Gastrocnemius medialis (tissue), 4 donors: ENCODE data around the gene CEND1. TPM values are rescaled to one million over a fixed set of nuclear protein-coding genes. Genes with fewer than 3 reads are reported as not detected.

Source experiments
- ATAC-seq, 2 donors: fragments of 150-250 bp; one replicate each; pipeline ENCODE4 v1.9.1; 2016
- DNase-seq, 2 donors: peaks; one replicate each; pipeline ENCODE4 v3.0.0-alpha.2; 2019
- H3K27ac ChIP-seq, 4 donors: fragments of 200-600 bp; sonication (generic); 1 replicate in 1 of 4; 2 replicates in 3 of 4; pipeline ENCODE4 v1.5.1; 2016 to 2018; ENCODE audit warnings: mild to moderate bottlenecking in 2 of 4, moderate library complexity in 1 of 4
- H3K27me3 ChIP-seq, 3 donors: fragments of 200-600 bp; sonication (generic) in 2 of 3; 1 replicate in 1 of 3; 2 replicates in 2 of 3; pipeline versions ENCODE4 v1.5.1 to v1.6.0; 2016 to 2019; ENCODE audit warnings: mild to moderate bottlenecking in 1 of 3, moderate library complexity in 1 of 3
- H3K36me3 ChIP-seq, 2 donors: fragments of 200-600 bp; sonication (generic) in 1 of 2; one replicate each; pipeline ENCODE4 v1.5.1; 2017 to 2018
- H3K4me1 ChIP-seq, 2 donors: fragments of 200-600 bp; sonication (generic) in 1 of 2; one replicate each; pipeline ENCODE4 v1.5.1; 2016 to 2017; ENCODE audit warnings: mild to moderate bottlenecking in 2 of 2
- H3K4me3 ChIP-seq, 4 donors: fragments of 200-600 bp; sonication (generic) in 3 of 4; 1 replicate in 1 of 4; 2 replicates in 3 of 4; pipeline ENCODE4 v1.5.1; 2016 to 2019; ENCODE audit warnings: mild to moderate bottlenecking in 2 of 4
- H3K9me3 ChIP-seq, 3 donors: fragments of 200-600 bp; sonication (generic) in 2 of 3; 1 replicate in 1 of 3; 2 replicates in 2 of 3; pipeline ENCODE4 v1.5.1; 2016 to 2019
- POLR2A ChIP-seq, 2 donors: fragments of 450-650 bp; IDR thresholded peaks; one replicate each; pipeline ENCODE4 v1.6.1; 2017; ENCODE audit warnings: antibody characterized with exemption in 2 of 2, mild to moderate bottlenecking in 2 of 2, moderate library complexity in 2 of 2
- in situ Hi-C, 4 donors: fragments of 200-750 bp; cut with MboI; loops; one replicate each; pipeline versions ENCODE4 v1.15.0 to v1.8.0; 2017; ENCODE audit warnings: low sequenced_read_pairs in 4 of 4
- intact Hi-C: fragments of 100-400 bp; cut with DNase I; formaldehyde crosslinking; loops from one replicate; pipeline ENCODE4 v1.15.1; 2023; ENCODE audit warnings: low total_unique reads
- total RNA-seq, 4 donors: library from RNA; depleted of rRNA; stranded (reverse); fragments of >200 nt; gene quantifications; one replicate each; pipeline versions ENCODE4 v1.1.0 to v1.2.3, GENCODE V29; 2016
- TF ChIP-seq, protein P1 (sequence below), 5 experiments: fragments of 450-650 bp in 3 of 5; fragments of 200-600 bp in 2 of 5; sonication (generic) in 2 of 5; IDR thresholded peaks in 4 of 5; conservative IDR thresholded peaks in 1 of 5; 1 replicate in 4 of 5; 2 replicates in 1 of 5; pipeline ENCODE4 v1.5.1; 2016 to 2019; ENCODE audit warnings: antibody characterized with exemption in 5 of 5, mild to moderate bottlenecking in 3 of 5, moderate library complexity in 3 of 5

Gene CEND1
- total RNA-seq, 4 donors from 2014 or later = 0.20 TPM; not detected in 3

DNA sequence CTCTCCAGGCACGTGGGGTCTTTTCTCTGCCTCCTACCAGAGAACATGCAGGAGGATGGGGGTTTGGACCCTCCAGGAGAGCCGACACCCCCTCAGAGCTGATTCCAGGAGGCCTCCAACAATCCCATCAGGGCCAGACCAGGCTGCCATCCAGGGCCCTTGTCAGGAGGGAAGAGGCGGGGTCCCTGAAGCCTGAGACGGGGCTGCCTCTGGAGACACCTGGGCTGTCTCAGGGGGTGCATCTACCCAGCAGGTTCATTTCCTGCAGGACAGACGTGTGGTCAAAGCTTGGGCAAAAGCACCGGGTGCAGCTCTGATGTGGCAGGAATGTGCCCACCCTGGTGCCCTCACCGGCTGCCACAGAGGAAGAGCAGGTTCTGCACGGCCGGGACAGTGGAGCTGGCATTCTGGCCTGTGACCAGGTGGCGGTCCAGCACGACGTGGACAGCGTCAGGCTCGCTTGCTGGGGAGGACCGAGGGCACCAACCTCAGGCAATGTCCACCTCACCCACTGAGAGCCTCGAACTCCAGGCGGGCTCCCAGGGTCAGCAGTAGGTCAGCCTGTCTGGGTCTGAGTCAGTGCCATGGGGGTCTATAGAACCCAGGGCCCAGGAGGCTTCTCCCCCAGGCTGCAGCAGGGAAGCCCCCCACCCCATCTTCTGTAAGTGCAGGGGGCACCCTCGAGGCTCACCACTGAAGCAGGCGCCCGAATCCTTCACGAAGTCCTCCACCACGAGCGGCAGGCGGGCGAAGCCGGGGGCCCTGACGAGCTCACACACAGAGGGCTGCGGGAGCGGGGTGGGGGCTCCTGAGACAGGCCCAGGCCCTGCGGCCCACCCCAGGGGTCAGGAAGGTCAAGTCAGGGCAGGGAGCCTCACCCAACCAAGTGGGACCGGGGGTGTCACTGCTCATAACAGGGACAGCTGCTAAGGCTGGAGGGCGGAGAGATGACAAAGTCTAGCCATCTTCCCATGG is 19.0 kb downstream of the CEND1 start:
- H3K27ac ChIP-seq = no peak overlapping the region
- intact Hi-C loops = no loop called here
- H3K27me3 ChIP-seq = no peaks in the 10 kb centered on the region
- no peak for DNase-seq
- no peak for ATAC-seq
- peaks cover 0 to 46% of the 10 kb centered on the region in 2 donors for H3K36me3 ChIP-seq
- no peaks in the 10 kb centered on the region for H3K9me3 ChIP-seq
- TF ChIP-seq, protein P1, sequence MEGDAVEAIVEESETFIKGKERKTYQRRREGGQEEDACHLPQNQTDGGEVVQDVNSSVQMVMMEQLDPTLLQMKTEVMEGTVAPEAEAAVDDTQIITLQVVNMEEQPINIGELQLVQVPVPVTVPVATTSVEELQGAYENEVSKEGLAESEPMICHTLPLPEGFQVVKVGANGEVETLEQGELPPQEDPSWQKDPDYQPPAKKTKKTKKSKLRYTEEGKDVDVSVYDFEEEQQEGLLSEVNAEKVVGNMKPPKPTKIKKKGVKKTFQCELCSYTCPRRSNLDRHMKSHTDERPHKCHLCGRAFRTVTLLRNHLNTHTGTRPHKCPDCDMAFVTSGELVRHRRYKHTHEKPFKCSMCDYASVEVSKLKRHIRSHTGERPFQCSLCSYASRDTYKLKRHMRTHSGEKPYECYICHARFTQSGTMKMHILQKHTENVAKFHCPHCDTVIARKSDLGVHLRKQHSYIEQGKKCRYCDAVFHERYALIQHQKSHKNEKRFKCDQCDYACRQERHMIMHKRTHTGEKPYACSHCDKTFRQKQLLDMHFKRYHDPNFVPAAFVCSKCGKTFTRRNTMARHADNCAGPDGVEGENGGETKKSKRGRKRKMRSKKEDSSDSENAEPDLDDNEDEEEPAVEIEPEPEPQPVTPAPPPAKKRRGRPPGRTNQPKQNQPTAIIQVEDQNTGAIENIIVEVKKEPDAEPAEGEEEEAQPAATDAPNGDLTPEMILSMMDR (IDR thresholded peaks at IDR 0.05 in 4 of 5, conservative IDR thresholded peaks at IDR 0.05 in 1 of 5) = no peak
- TF ChIP-seq POLR2A (IDR thresholded peaks at IDR 0.05) = no peak
- H3K4me1 ChIP-seq = peaks cover 5 to 8% of the 10 kb centered on the region in 2 donors
- in situ Hi-C loops = no loop called here
- H3K4me3 ChIP-seq = no peak overlapping the region

DNA sequence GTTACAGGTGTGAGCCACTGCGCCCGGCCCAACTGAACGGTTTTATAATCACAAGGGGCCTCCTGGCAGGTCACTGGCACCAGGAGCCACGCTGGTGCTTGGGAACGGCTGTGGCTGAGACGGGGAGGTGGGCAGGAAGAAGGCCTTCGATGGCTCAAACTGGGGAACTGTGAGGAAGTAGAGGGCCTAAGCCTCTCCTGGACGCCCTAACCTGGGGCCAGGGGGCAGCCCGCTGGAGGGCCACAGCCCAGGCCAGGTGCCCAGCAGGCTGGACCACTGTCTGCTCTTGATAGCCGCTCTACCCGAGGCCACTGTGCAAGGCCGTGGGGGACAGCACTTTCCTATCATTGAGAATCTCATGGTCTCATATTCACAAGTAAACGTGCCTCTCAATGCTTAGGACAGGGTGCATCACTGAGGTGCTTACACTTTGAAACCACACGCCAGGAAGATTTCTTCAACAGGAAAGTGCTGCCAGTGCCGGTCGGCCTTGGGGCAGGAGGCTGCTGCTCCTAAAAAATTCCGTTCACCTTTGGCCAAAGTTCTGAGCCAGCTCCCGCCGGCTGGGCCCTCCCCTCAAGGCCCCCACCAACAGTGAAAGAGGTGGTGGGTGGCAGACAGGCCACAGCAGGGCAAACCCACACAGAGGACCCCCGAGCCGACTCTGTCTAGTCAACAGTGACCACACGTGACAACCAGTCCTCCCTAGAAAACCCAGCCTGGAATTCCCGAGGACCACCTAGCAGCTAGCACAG is 19.8 kb downstream of the CEND1 start:
- ATAC-seq (no peak), DNase-seq (no peak)
- Histone ChIP-seq H3K27ac (no peak overlapping the region), H3K36me3 (peaks cover 0 to 52% of the 10 kb centered on the region in 2 donors), H3K4me3 (no peak overlapping the region), H3K27me3 (no peaks in the 10 kb centered on the region), H3K4me1 (no peaks in the 10 kb centered on the region), H3K9me3 (no peaks in the 10 kb centered on the region)
- intact Hi-C loops (no loop called here), in situ Hi-C loops (no loop called here)
- no peak for TF ChIP-seq POLR2A (IDR thresholded peaks at IDR 0.05)
- TF ChIP-seq, protein P1 (IDR thresholded peaks at IDR 0.05 in 4 of 5, conservative IDR thresholded peaks at IDR 0.05 in 1 of 5) = no peak

DNA sequence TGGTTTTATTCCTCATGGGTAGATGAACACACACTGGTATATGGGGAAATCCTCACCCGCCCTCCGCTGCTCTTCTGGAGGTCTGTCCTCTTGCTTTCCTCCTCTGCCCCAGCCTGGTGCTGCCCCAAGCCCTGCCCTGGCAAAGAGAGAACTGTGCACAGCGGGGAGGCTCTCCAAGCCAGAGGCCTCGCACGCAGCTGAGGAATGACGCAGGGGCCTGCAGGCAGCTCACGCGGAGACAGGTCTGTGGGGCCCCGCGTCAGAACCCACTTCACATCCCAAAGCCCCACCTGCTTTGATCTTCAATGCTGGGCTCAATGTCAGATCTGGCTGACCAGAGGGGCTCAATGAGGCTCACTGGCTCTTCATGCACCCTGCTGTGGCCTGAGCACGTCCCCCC is 22.7 kb downstream of the CEND1 start:
- H3K36me3 ChIP-seq = peaks cover 0 to 72% of the 10 kb centered on the region in 2 donors
- DNase-seq = no peak
- no peaks in the 10 kb centered on the region for H3K27me3 ChIP-seq
- TF ChIP-seq, protein P1 (IDR thresholded peaks at IDR 0.05 in 4 of 5, conservative IDR thresholded peaks at IDR 0.05 in 1 of 5) = no peak
- no peak for TF ChIP-seq POLR2A (IDR thresholded peaks at IDR 0.05)
- intact Hi-C loops = no loop called here
- H3K4me3 ChIP-seq = no peak overlapping the region
- ATAC-seq = no peak
- in situ Hi-C loops = no loop called here
- H3K9me3 ChIP-seq = no peaks in the 10 kb centered on the region
- no peak overlapping the region for H3K27ac ChIP-seq
- no peaks in the 10 kb centered on the region for H3K4me1 ChIP-seq

DNA sequence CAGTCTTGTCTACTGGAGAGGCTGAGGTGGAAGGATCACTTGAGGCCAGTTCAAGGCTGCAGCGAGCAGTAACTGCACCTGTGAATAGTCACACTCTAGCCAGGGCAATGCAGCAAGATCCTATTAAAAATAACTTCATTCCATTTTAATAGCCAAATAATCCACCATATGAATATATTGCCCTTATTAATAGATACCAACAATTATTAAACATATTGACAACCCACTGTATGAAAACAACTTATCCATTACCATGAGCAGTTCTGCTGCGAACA is 23.0 kb downstream of the CEND1 start:
- DNase-seq (no peak), ATAC-seq (no peak)
- no peak overlapping the region for H3K27ac ChIP-seq
- H3K4me3 ChIP-seq = no peak overlapping the region
- peaks cover 0 to 72% of the 10 kb centered on the region in 2 donors for H3K36me3 ChIP-seq
- H3K9me3 ChIP-seq = no peaks in the 10 kb centered on the region
- no peaks in the 10 kb centered on the region for H3K4me1 ChIP-seq
- TF ChIP-seq POLR2A (IDR thresholded peaks at IDR 0.05) = no peak
- TF ChIP-seq, protein P1 (IDR thresholded peaks at IDR 0.05 in 4 of 5, conservative IDR thresholded peaks at IDR 0.05 in 1 of 5) = no peak
- in situ Hi-C loops (no loop called here), intact Hi-C loops (no loop called here)
- H3K27me3 ChIP-seq = no peaks in the 10 kb centered on the region
